OCI-LY7 (cell line): Measurements from ENCODE around the gene CNN2. TPM values are rescaled to one million over a fixed set of nuclear protein-coding genes. Genes with fewer than 3 reads are reported as not detected.

ENCODE experiments used
- BruUV-seq: library from RNA; stranded (reverse); fragments of 400-500 nt; replicated peaks from 2 replicates; lab custom pipeline; 2021; lab: Mats Ljungman, UMichigan
- CTCF ChIA-PET: fragments of 300-600 bp; sonication (Branson Sonifier 250); formaldehyde crosslinking; loops from one replicate; lab custom pipeline; 2022; ENCODE audit warnings: antibody characterized with exemption; ENCODE audit not compliant: unreplicated experiment; lab: Charles Lee
- POLR2A ChIA-PET: fragments of 300-600 bp; sonication (Branson Sonifier 250); formaldehyde crosslinking; loops from one replicate; lab custom pipeline; 2022; ENCODE audit warnings: antibody characterized with exemption; lab: Charles Lee
- DNase-seq: peaks from one replicate; pipeline ENCODE4 v3.0.0-alpha.2; 2015; ENCODE audit warnings: low spot score
- H2AFZ ChIP-seq: fragments of 200-600 bp; sonication (generic), shearing (Covaris generic); 2 replicates; pipeline ENCODE4 v1.6.1; 2014; ENCODE audit warnings: mild to moderate bottlenecking, antibody characterized with exemption, low read length, moderate library complexity
- H3K27ac ChIP-seq: fragments of 200-600 bp; sonication (generic); 2 replicates; pipeline ENCODE4 v1.5.1; 2014; ENCODE audit warnings: mixed run types, low read depth, mild to moderate bottlenecking, moderate library complexity, low read length, inconsistent platforms; ENCODE audit not compliant: poor library complexity, severe bottlenecking
- H3K36me3 ChIP-seq: fragments of 200-600 bp; sonication (generic); 2 replicates; pipeline ENCODE4 v1.6.1; 2014; ENCODE audit warnings: mild to moderate bottlenecking, antibody characterized with exemption, low read length, moderate library complexity, mixed read lengths; ENCODE audit not compliant: insufficient read depth
- H3K4me1 ChIP-seq: fragments of 200-600 bp; sonication (generic); 2 replicates; pipeline ENCODE4 v1.5.1; 2014; ENCODE audit warnings: mild to moderate bottlenecking, low read length; ENCODE audit not compliant: insufficient read depth, poor library complexity, severe bottlenecking
- H3K4me2 ChIP-seq: fragments of 200-600 bp; sonication (generic); 2 replicates; pipeline ENCODE4 v1.6.1; 2014; ENCODE audit warnings: mild to moderate bottlenecking, low read length
- H3K4me3 ChIP-seq: fragments of 200-600 bp; sonication (generic); 2 replicates; pipeline ENCODE4 v1.5.1; 2014; ENCODE audit warnings: mild to moderate bottlenecking, low read depth, low read length; ENCODE audit not compliant: poor library complexity, severe bottlenecking
- H3K79me2 ChIP-seq: fragments of 200-600 bp; sonication (generic); 2 replicates; pipeline ENCODE4 v1.6.1; 2016; ENCODE audit warnings: low read depth, mild to moderate bottlenecking, low read length, moderate library complexity, mixed read lengths; ENCODE audit not compliant: insufficient read depth
- H3K9me2 ChIP-seq: fragments of 200-600 bp; sonication (generic); 2 replicates; pipeline ENCODE4 v1.6.1; 2016; ENCODE audit warnings: mild to moderate bottlenecking, low read length, mixed read lengths; ENCODE audit not compliant: insufficient read depth
- H3K9me3 ChIP-seq: fragments of 200-600 bp; sonication (generic); 2 replicates; pipeline ENCODE4 v1.6.1; 2014; ENCODE audit warnings: mild to moderate bottlenecking, mixed run types, low read length, mixed read lengths
- H4K20me1 ChIP-seq: fragments of 200-600 bp; sonication (generic); 2 replicates; pipeline ENCODE4 v1.6.1; 2014; ENCODE audit warnings: mild to moderate bottlenecking, antibody characterized with exemption, low read length, moderate library complexity, mixed read lengths; ENCODE audit not compliant: insufficient read depth
- EZH2phosphoT487 ChIP-seq: fragments of 200-600 bp; sonication (generic); IDR thresholded peaks from 2 replicates; pipeline ENCODE4 v1.6.1; 2018; ENCODE audit warnings: low read depth, borderline replicate concordance, mild to moderate bottlenecking, mixed run types, antibody characterized with exemption, low read length, moderate library complexity, mixed read lengths
- intact Hi-C: fragments of 100-400 bp; cut with micrococcal nuclease; formaldehyde crosslinking; loops from one replicate; pipeline ENCODE4 v1.10.0; 2022; ENCODE audit not compliant: unreplicated experiment
- total RNA-seq, 2 experiments: library from RNA; depleted of rRNA in 1 of 2; stranded (reverse); fragments of >200 nt in 1 of 2; shearing (Covaris generic) in 1 of 2; gene quantifications; 2 replicates each; pipeline ENCODE4 v1.2.3, GENCODE V29; 2014 to 2022
- TF ChIP-seq, protein P1 (sequence below): fragments of 200-600 bp; sonication (generic); conservative IDR thresholded peaks from 2 replicates; pipeline ENCODE4 v1.5.1; 2014; ENCODE audit warnings: mild to moderate bottlenecking, antibody characterized with exemption, low read length, moderate library complexity, mixed read lengths

The CNN2 gene
- total RNA-seq, 2 experiments from 2014 or later: 73.7 to 127 TPM

- Histone ChIP-seq H3K79me2 (no peaks in the 10 kb centered on the region), H3K36me3 (peaks cover 50% of the 10 kb centered on the region), H2AFZ (no peak overlapping the region), H3K9me3 (no peaks in the 10 kb centered on the region), H3K4me3 (no peak overlapping the region), H3K4me2 (no peak overlapping the region), H3K9me2 (no peaks in the 10 kb centered on the region), H4K20me1 (no peaks in the 10 kb centered on the region), H3K27ac (no peak overlapping the region), H3K4me1 (no peaks in the 10 kb centered on the region)
- TF ChIP-seq, protein P1, sequence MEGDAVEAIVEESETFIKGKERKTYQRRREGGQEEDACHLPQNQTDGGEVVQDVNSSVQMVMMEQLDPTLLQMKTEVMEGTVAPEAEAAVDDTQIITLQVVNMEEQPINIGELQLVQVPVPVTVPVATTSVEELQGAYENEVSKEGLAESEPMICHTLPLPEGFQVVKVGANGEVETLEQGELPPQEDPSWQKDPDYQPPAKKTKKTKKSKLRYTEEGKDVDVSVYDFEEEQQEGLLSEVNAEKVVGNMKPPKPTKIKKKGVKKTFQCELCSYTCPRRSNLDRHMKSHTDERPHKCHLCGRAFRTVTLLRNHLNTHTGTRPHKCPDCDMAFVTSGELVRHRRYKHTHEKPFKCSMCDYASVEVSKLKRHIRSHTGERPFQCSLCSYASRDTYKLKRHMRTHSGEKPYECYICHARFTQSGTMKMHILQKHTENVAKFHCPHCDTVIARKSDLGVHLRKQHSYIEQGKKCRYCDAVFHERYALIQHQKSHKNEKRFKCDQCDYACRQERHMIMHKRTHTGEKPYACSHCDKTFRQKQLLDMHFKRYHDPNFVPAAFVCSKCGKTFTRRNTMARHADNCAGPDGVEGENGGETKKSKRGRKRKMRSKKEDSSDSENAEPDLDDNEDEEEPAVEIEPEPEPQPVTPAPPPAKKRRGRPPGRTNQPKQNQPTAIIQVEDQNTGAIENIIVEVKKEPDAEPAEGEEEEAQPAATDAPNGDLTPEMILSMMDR: no peak
- TF ChIP-seq EZH2phosphoT487: no peak
- CTCF ChIA-PET: no interaction called here
- no peak for DNase-seq
- BruUV-seq: no TSS peak
- POLR2A ChIA-PET: no interaction called here
- intact Hi-C loops: no loop called here
These were observed 33.0 kb upstream of the CNN2 start for GRCh38 chr19:993361-993830.

- H2AFZ ChIP-seq: no peak overlapping the region
- no peak overlapping the region for H3K4me2 ChIP-seq
- TF ChIP-seq, protein P1: no peak
- no peak for TF ChIP-seq EZH2phosphoT487
- DNase-seq: no peak
- no peaks in the 10 kb centered on the region for H4K20me1 ChIP-seq
- BruUV-seq: no TSS peak
- H3K9me3 ChIP-seq: no peaks in the 10 kb centered on the region
- H3K27ac ChIP-seq: no peak overlapping the region
- H3K4me3 ChIP-seq: no peak overlapping the region
- H3K4me1 ChIP-seq: no peaks in the 10 kb centered on the region
- intact Hi-C loops: no loop called here
- H3K9me2 ChIP-seq: no peaks in the 10 kb centered on the region
- H3K36me3 ChIP-seq: peaks cover 47% of the 10 kb centered on the region
- ChIA-PET POLR2A (no interaction called here), CTCF (no interaction called here)
- H3K79me2 ChIP-seq: no peaks in the 10 kb centered on the region
These were observed 32.5 kb upstream of the CNN2 start for GRCh38 chr19:993831-994393.

- Histone ChIP-seq H3K9me2 (no peaks in the 10 kb centered on the region), H3K36me3 (peaks cover 44% of the 10 kb centered on the region), H2AFZ (no peak overlapping the region), H3K27ac (no peak overlapping the region), H3K4me3 (no peak overlapping the region), H3K4me1 (no peaks in the 10 kb centered on the region), H3K9me3 (no peaks in the 10 kb centered on the region), H4K20me1 (no peaks in the 10 kb centered on the region), H3K4me2 (no peak overlapping the region), H3K79me2 (no peaks in the 10 kb centered on the region)
- TF ChIP-seq EZH2phosphoT487: no peak
- TF ChIP-seq, protein P1: no peak
- ChIA-PET CTCF (no interaction called here), POLR2A (no interaction called here)
- no TSS peak for BruUV-seq
- no peak for DNase-seq
- intact Hi-C loops: no loop called here
These were observed 31.9 kb upstream of the CNN2 start for GRCh38 chr19:994516-994915.
